GM21423 (cell line): ENCODE data around the gene FOXD4L5.
"Not testable (repeated sequence)": the region's sequence is repeated elsewhere in the genome, so short reads cannot be mapped to it uniquely, and the experiment has no call there.

Experiments used
- ATAC-seq: cut with Tn5 transposase; IDR thresholded peaks from one replicate; pipeline ENCODE4 v1.9.1; 2021; ENCODE audit warnings: mild to moderate bottlenecking, moderate library complexity; ENCODE audit not compliant: unreplicated experiment

FOXD4L5 gene

DNA sequence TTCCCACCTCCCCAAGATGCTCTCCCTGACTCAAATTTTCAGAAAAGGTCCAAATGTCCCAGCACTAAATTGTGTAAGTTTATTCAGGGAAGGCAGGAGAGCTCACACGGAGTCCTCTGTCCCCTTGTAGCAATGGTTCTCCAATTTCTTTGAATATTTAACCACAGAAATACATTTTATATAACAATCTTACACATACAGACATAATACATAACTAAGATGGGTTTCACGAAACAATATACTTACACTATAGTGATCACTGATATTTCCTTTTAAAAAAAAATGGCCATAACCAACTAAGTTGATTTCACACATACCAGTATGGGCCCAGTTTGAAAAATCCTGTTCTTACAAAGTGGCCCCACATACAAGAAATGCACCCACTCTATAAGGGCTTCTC lies at the start of gene FOXD4L5:
Gene FOXD4L5, minus strand, starts transcription at position 101 of the 400 bp plus-strand sequence. CDS start 832 bp downstream, outside the sequence.
- not testable (repeated sequence) for ATAC-seq

DNA sequence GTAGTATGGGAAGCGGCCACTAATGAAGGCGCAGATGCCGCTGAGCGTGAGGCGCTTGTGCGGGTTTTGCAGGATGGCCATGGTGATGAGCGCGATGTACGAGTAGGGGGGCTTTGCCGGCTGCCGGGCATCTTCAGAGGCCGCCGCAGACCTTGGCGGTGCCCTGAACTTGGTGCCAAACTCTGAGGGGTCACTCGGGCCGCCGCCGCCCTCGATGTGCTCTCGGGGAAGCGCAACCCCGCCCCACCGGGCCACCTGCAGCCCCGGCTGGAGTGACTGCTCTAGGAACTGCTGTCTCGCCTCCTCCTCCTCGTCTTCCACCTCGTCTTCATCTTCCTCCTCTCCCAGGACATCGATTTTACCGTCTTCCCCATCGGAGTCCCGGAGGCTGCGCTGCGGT lies 1.1 kb downstream of the FOXD4L5 start:
- ATAC-seq = not testable (repeated sequence)

DNA sequence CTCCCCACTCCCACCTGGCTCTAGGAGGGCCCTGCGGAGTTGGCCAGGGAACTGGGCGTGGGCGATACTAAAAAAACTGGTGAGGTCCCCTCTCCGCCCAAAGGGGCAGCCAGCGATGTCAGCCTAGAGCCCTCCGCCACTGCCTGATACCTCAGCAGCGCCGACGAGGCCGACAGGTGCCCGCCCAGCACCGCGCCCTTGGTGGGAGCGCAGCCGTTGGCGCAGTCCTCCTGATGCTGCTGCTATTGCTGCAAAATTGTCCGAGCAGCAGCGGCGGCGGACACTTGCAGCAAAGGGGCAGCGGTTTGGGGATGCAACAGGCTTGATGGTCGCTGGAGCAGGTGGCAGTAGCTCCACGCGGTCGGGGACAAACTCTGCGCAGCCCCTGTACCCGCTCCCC lies 2.0 kb downstream of the FOXD4L5 start:
- not testable (repeated sequence) for ATAC-seq
